Trophoblast cell (in vitro differentiated cells and primary cell): ENCODE data around the gene GNAT2.

ENCODE experiments used
- DNase-seq, 2 donors: peaks; one replicate each; pipeline ENCODE4 v3.0.0-alpha.2; 2016
- H2AFZ ChIP-seq: 2 replicates; pipeline ENCODE4 v1.6.1; 2013; ENCODE audit warnings: low read length, moderate library complexity, mild to moderate bottlenecking; ENCODE audit not compliant: insufficient read depth, poor library complexity
- H2AK5ac ChIP-seq: 2 replicates; pipeline ENCODE4 v1.6.1; 2013; ENCODE audit warnings: mild to moderate bottlenecking, low read length
- H2BK120ac ChIP-seq: 2 replicates; pipeline ENCODE4 v1.6.1; 2013; ENCODE audit warnings: low read length, mild to moderate bottlenecking, moderate library complexity; ENCODE audit not compliant: insufficient read depth, poor library complexity
- H2BK12ac ChIP-seq: 2 replicates; pipeline ENCODE4 v1.6.1; 2013; ENCODE audit warnings: mild to moderate bottlenecking, low read length, moderate library complexity
- H2BK5ac ChIP-seq: 2 replicates; pipeline ENCODE4 v1.6.1; 2013; ENCODE audit warnings: low read length, low read depth, moderate library complexity, mild to moderate bottlenecking; ENCODE audit not compliant: poor library complexity
- H3K14ac ChIP-seq: 2 replicates; pipeline ENCODE4 v1.6.1; 2013; ENCODE audit warnings: mild to moderate bottlenecking, low read length
- H3K18ac ChIP-seq: 2 replicates; pipeline ENCODE4 v1.6.1; 2013; ENCODE audit warnings: mild to moderate bottlenecking, low read length
- H3K23ac ChIP-seq: 2 replicates; pipeline ENCODE4 v1.6.1; 2013; ENCODE audit warnings: low read length
- H3K27ac ChIP-seq: 2 replicates; pipeline ENCODE4 v1.5.1; 2013; ENCODE audit warnings: low read depth, mild to moderate bottlenecking, inconsistent platforms, low read length, moderate library complexity
- H3K27me3 ChIP-seq: 2 replicates; pipeline ENCODE4 v1.6.1; 2013; ENCODE audit warnings: inconsistent platforms, mild to moderate bottlenecking, low read length, moderate library complexity; ENCODE audit not compliant: insufficient read depth
- H3K36me3 ChIP-seq, 2 experiments: 1 replicate in 1 of 2; 2 replicates in 1 of 2; pipeline ENCODE4 v1.6.1; 2013; ENCODE audit warnings: low read length in 2 of 2, mild to moderate bottlenecking in 2 of 2, moderate library complexity in 1 of 2; ENCODE audit not compliant: insufficient read depth in 2 of 2, control insufficient read depth in 1 of 2
- H3K4ac ChIP-seq: 2 replicates; pipeline ENCODE4 v1.6.1; 2013; ENCODE audit warnings: low read depth, mild to moderate bottlenecking, low read length, moderate library complexity
- H3K4me1 ChIP-seq, 2 experiments: 1 replicate in 1 of 2; 2 replicates in 1 of 2; pipeline ENCODE4 v1.6.1; 2013; ENCODE audit warnings: low read length in 2 of 2, mild to moderate bottlenecking in 2 of 2, moderate library complexity in 1 of 2; ENCODE audit not compliant: insufficient read depth in 2 of 2, control insufficient read depth in 1 of 2
- H3K4me2 ChIP-seq: 2 replicates; pipeline ENCODE4 v1.6.1; 2013; ENCODE audit warnings: inconsistent platforms, mild to moderate bottlenecking, low read length, moderate library complexity
- H3K4me3 ChIP-seq: 2 replicates; pipeline ENCODE4 v1.5.1; 2013; ENCODE audit warnings: mild to moderate bottlenecking, low read depth, low read length, inconsistent platforms
- H3K79me1 ChIP-seq: one replicate; pipeline ENCODE4 v1.6.1; 2013; ENCODE audit warnings: low read length
- H3K79me2 ChIP-seq: 2 replicates; pipeline ENCODE4 v1.6.1; 2013; ENCODE audit warnings: low read length, mild to moderate bottlenecking; ENCODE audit not compliant: control insufficient read depth, insufficient read depth, poor library complexity
- H3K9ac ChIP-seq: 2 replicates; pipeline ENCODE4 v1.6.1; 2013; ENCODE audit warnings: mild to moderate bottlenecking, low read length
- H3K9me3 ChIP-seq: 2 replicates; pipeline ENCODE4 v1.6.1; 2013; ENCODE audit warnings: low read depth, mild to moderate bottlenecking, control low read depth, inconsistent platforms, low read length; ENCODE audit not compliant: insufficient read depth
- H4K12ac ChIP-seq: 2 replicates; pipeline ENCODE4 v1.6.1; 2013; ENCODE audit warnings: low read depth, mild to moderate bottlenecking, low read length, moderate library complexity
- H4K8ac ChIP-seq: 2 replicates; pipeline ENCODE4 v1.6.1; 2013; ENCODE audit warnings: low read depth, mild to moderate bottlenecking, low read length, moderate library complexity
- H4K91ac ChIP-seq: one replicate; pipeline ENCODE4 v1.6.1; 2013; ENCODE audit warnings: low read depth, mild to moderate bottlenecking, low read length, moderate library complexity
- WGBS: extraction: QIAGEN DNeasy Blood & Tissue Kit; methylation state at CpG from one replicate; pipeline ENCODE4 v1.1.7; 2013; ENCODE audit warnings: missing lambda C conversion rate; ENCODE audit not compliant: insufficient read length, insufficient coverage; ENCODE audit errors: extremely low coverage; 5-methylcytosine and 5-hydroxymethylcytosine counted together

Gene GNAT2

GRCh38 chr1:109617291-109617801, 2.1 kb downstream of the GNAT2 start:
- no CpG with 5 or more reads among the region's 3 CpGs for WGBS
- no peak overlapping the region for H2BK5ac ChIP-seq
- DNase-seq, result peak; percentile 41 to 81
- no peak overlapping the region for H2AK5ac ChIP-seq
- no peak overlapping the region for H3K9ac ChIP-seq
- no peak overlapping the region for H3K18ac ChIP-seq
- no peak overlapping the region for H2BK12ac ChIP-seq
- H3K27me3 ChIP-seq, result no peaks in the 10 kb centered on the region
- peaks cover 9 to 13% of the 10 kb centered on the region in 2 experiments for H3K4me1 ChIP-seq
- no peak overlapping the region for H3K4ac ChIP-seq
- H4K12ac ChIP-seq, result no peak overlapping the region
- no peak overlapping the region for H3K14ac ChIP-seq
- H2AFZ ChIP-seq, result no peak overlapping the region
- peaks cover 18% of the 10 kb centered on the region for H3K79me1 ChIP-seq
- H3K4me2 ChIP-seq, result no peak overlapping the region
- no peak overlapping the region for H4K8ac ChIP-seq
- H3K9me3 ChIP-seq, result no peaks in the 10 kb centered on the region
- H3K79me2 ChIP-seq, result peaks cover 9% of the 10 kb centered on the region
- no peak overlapping the region for H3K23ac ChIP-seq
- H4K91ac ChIP-seq, result no peak overlapping the region
- no peaks in the 10 kb centered on the region for H3K36me3 ChIP-seq
- no peak overlapping the region for H3K27ac ChIP-seq
- no peak overlapping the region for H2BK120ac ChIP-seq
- H3K4me3 ChIP-seq, result no peak overlapping the region

- Histone ChIP-seq H3K36me3 (no peaks in the 10 kb centered on the region), H2AK5ac (no peak overlapping the region), H3K23ac (no peak overlapping the region), H3K79me2 (peaks cover 9% of the 10 kb centered on the region), H3K4me3 (no peak overlapping the region), H3K27me3 (no peaks in the 10 kb centered on the region), H4K8ac (no peak overlapping the region), H3K4me1 (peaks cover 9 to 12% of the 10 kb centered on the region in 2 experiments), H3K18ac (no peak overlapping the region), H3K4ac (no peak overlapping the region), H3K14ac (no peak overlapping the region), H2BK120ac (no peak overlapping the region), H2AFZ (no peak overlapping the region), H2BK5ac (no peak overlapping the region), H3K27ac (no peak overlapping the region), H3K9ac (no peak overlapping the region), H3K4me2 (no peak overlapping the region), H3K9me3 (no peaks in the 10 kb centered on the region), H4K91ac (no peak overlapping the region), H4K12ac (no peak overlapping the region), H2BK12ac (no peak overlapping the region), H3K79me1 (peaks cover 18% of the 10 kb centered on the region)
- no CpG with 5 or more reads among the region's 3 CpGs for WGBS
- DNase-seq, result no peak
These were observed 3.0 kb downstream of the GNAT2 start for GRCh38 chr1:109616391-109616790.

DNA sequence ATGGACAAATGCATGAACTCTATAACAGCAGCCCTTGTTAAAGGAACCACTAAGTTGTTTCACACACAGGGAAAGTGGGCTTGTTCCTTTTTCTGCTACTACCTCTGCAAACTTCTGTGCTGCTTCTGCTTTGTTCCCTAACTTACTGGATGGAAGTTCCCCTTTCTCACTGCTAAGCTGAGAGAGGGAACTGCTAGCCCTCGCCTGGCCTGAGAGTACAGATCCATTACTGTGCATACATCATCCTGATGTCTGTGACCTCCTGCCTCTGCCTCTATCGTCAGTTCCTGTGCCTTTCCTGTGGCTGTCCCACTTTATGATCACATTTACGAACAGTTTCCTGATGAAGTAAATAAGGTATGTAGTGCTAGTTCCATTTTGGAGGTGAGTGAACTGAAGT, 3.5 kb downstream of the GNAT2 start:
- Histone ChIP-seq H2BK5ac (no peak overlapping the region), H2BK120ac (no peak overlapping the region), H3K18ac (no peak overlapping the region), H3K9me3 (no peaks in the 10 kb centered on the region), H3K79me1 (peaks cover 18% of the 10 kb centered on the region), H3K9ac (no peak overlapping the region), H3K4me1 (peaks cover 12 to 15% of the 10 kb centered on the region in 2 experiments), H2BK12ac (no peak overlapping the region), H3K14ac (no peak overlapping the region), H3K4ac (no peak overlapping the region), H4K12ac (no peak overlapping the region), H4K91ac (no peak overlapping the region), H4K8ac (no peak overlapping the region), H3K27ac (no peak overlapping the region), H3K4me3 (no peak overlapping the region), H3K4me2 (no peak overlapping the region), H3K36me3 (no peaks in the 10 kb centered on the region), H2AFZ (no peak overlapping the region), H3K79me2 (peaks cover 7% of the 10 kb centered on the region), H3K27me3 (no peaks in the 10 kb centered on the region), H3K23ac (no peak overlapping the region), H2AK5ac (no peak overlapping the region)
- no CpG with 5 or more reads among the region's 3 CpGs for whole genome bisulfite sequencing
- DNase-seq, result peak; percentile 23 to 33

DNA sequence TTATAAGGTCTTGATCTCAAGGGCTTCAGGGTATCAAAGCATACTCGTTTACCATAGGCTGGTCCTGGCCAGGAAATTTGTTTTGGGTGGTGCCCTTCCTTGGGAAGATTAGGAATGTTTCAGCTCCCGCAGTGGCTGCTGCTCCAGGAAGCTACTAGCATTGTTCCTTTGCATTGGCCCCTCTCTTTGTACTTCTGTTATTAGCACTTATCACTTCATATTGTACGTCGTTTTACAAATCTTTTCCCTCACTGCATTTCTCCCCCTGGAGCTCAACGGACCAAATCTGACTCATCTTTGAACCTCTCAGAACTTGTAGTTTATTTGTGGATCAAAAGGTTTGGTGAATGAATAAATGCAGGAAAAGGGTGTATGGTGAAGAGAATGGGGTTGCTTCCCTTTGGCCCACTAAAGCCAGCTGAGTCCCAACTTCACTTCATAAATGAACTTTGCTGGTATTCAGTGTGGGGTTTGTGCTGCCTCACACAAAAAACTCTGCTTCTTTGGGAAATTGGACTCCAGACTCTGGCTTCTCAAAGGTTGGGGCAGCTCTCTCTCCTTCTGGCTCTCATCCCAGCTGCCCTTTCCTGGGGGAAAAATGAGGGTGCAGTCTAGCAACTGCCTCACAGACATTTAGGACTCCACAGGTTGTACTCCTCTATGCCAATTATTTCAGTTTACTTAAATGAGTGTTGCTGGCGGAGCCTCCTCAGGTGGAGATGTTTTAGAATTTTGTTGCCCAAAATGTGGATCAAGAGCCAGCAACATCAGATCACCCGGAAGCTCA, 5.9 kb downstream of the GNAT2 start:
- Histone ChIP-seq H3K27me3 (no peaks in the 10 kb centered on the region), H3K23ac (no peak overlapping the region), H3K79me2 (no peaks in the 10 kb centered on the region), H3K14ac (no peak overlapping the region), H4K12ac (no peak overlapping the region), H3K4me2 (no peak overlapping the region), H3K9me3 (no peaks in the 10 kb centered on the region), H2AK5ac (no peak overlapping the region), H4K8ac (no peak overlapping the region), H3K18ac (no peak overlapping the region), H2BK5ac (no peak overlapping the region), H2AFZ (no peak overlapping the region), H3K4ac (no peak overlapping the region), H4K91ac (no peak overlapping the region), H3K9ac (no peak overlapping the region), H3K4me3 (no peak overlapping the region), H3K79me1 (peaks cover 6% of the 10 kb centered on the region), H3K4me1 (peaks cover 20 to 21% of the 10 kb centered on the region in 2 experiments), H3K27ac (no peak overlapping the region), H2BK120ac (no peak overlapping the region), H3K36me3 (no peaks in the 10 kb centered on the region), H2BK12ac (no peak overlapping the region)
- DNase-seq, result no peak
- WGBS, result no CpG with 5 or more reads among the region's 7 CpGs
